HepG2 (cell line): ENCODE measurements around the gene UACA. TPM values are rescaled to one million over a fixed set of nuclear protein-coding genes. Genes with fewer than 3 reads are reported as not detected.

Experiments
- ATAC-seq: fragments of 200-7000 bp; cut with Tn5 transposase; 3 replicates; pipeline ENCODE4 v1.9.1; 2020; ENCODE audit warnings: mild to moderate bottlenecking, moderate library complexity
- BruUV-seq: library from RNA; stranded (reverse); fragments of 400-500 nt; replicated peaks from 2 replicates; lab custom pipeline; 2021; lab: Mats Ljungman, UMichigan
- CTCF ChIA-PET: fragments of 300-600 bp; formaldehyde crosslinking; extraction: SDS; loops from one replicate; lab custom pipeline; 2021; ENCODE audit warnings: low total read pairs, inconsistent platforms, low intra/inter-chr PET ratio; lab: Yijun Ruan, JAX
- POLR2A ChIA-PET: fragments of 350-600 bp; sonication (Branson Sonifier 250); formaldehyde crosslinking; loops from one replicate; lab custom pipeline; 2020; ENCODE audit warnings: antibody characterized with exemption, inconsistent platforms; lab: Yijun Ruan, JAX
- DNase-seq: peaks from one replicate; pipeline ENCODE4 v3.0.0-alpha.2; 2015; ENCODE audit warnings: low spot score
- FAIRE-seq: peaks from 3 replicates; lab custom pipeline; 2011; peaks lifted over from hg19 to GRCh38; lab: Jason Lieb, UNC
- H2AFZ ChIP-seq: one replicate; pipeline ENCODE4 v1.6.1; 2011; ENCODE audit warnings: low read length, inconsistent platforms
- H3K27ac ChIP-seq: fragments of 300-600 bp; 3 replicates; pipeline ENCODE4 v1.8.0; 2011; ENCODE audit warnings: mixed run types, mild to moderate bottlenecking, mixed read lengths, low read length, inconsistent platforms; ENCODE audit not compliant: insufficient read depth; ENCODE audit errors: extremely low read length
- H3K27me3 ChIP-seq, 2 experiments: fragments of 200-600 bp in 1 of 2; 2 replicates in 1 of 2; 3 replicates in 1 of 2; pipeline versions ENCODE4 v1.6.0 to v1.8.0; 2011; ENCODE audit warnings: low read length in 2 of 2, mild to moderate bottlenecking in 2 of 2, moderate library complexity in 2 of 2, inconsistent platforms in 1 of 2; ENCODE audit not compliant: insufficient read depth in 2 of 2, control insufficient read depth in 1 of 2
- H3K36me3 ChIP-seq, 2 experiments: fragments of 200-600 bp in 1 of 2; replicated peaks in 1 of 2; 2 replicates in 1 of 2; 3 replicates in 1 of 2; pipeline versions ENCODE4 v1.5.1 to v1.8.0; 2011; ENCODE audit warnings: low read length in 2 of 2, inconsistent platforms in 1 of 2; ENCODE audit not compliant: insufficient read depth in 2 of 2, control insufficient read depth in 1 of 2
- H3K4me1 ChIP-seq: 2 replicates; pipeline ENCODE4 v1.5.1; 2012; ENCODE audit warnings: low read length, inconsistent platforms; ENCODE audit not compliant: insufficient read depth
- H3K4me2 ChIP-seq: 2 replicates; pipeline ENCODE4 v1.6.0; 2011; ENCODE audit warnings: low read depth, low read length, inconsistent platforms
- H3K4me3 ChIP-seq, 3 experiments: fragments of 200-600 bp in 1 of 3; sonication (generic), shearing (Covaris generic) in 1 of 3; replicated peaks in 1 of 3; 2 replicates each; pipeline ENCODE4 v1.5.1; 2011 to 2016; ENCODE audit warnings: low read length in 3 of 3, inconsistent platforms in 2 of 3, low read depth in 2 of 3, mild to moderate bottlenecking in 2 of 3, control low read depth in 1 of 3, mixed read lengths in 1 of 3; ENCODE audit not compliant: insufficient read depth in 1 of 3
- H3K79me2 ChIP-seq: one replicate; pipeline ENCODE4 v1.6.1; 2011; ENCODE audit warnings: low read length, inconsistent platforms; ENCODE audit not compliant: insufficient read depth
- H3K9ac ChIP-seq: 2 replicates; pipeline ENCODE4 v1.6.0; 2011; ENCODE audit warnings: mild to moderate bottlenecking, low read depth, low read length, inconsistent platforms; ENCODE audit not compliant: insufficient read depth
- H3K9me3 ChIP-seq: 2 replicates; pipeline ENCODE4 v1.5.1; 2012; ENCODE audit warnings: mild to moderate bottlenecking, low read length
- H4K20me1 ChIP-seq: 2 replicates; pipeline ENCODE4 v1.6.0; 2011; ENCODE audit warnings: inconsistent platforms, mild to moderate bottlenecking, low read length, moderate library complexity; ENCODE audit not compliant: insufficient read depth
- FOXC1 ChIP-seq: sonication (generic); formaldehyde crosslinking; IDR thresholded peaks from 2 replicates; pipeline ENCODE4 v1.8.0; 2022; ENCODE audit warnings: mild to moderate bottlenecking, missing genetic modification reagents, borderline replicate concordance
- NR3C1 ChIP-seq: sonication (generic); formaldehyde crosslinking; IDR thresholded peaks from 2 replicates; pipeline ENCODE4 v1.4.0; 2020; ENCODE audit warnings: missing genetic modification reagents
- ZNF34 ChIP-seq: sonication (generic); formaldehyde crosslinking; IDR thresholded peaks from 2 replicates; pipeline ENCODE4 v1.4.0; 2020; ENCODE audit warnings: mild to moderate bottlenecking, missing genetic modification reagents, borderline replicate concordance
- WGBS: methylation state at CpG from one replicate; pipeline ENCODE4 v1.1.6; 2017; ENCODE audit warnings: low lambda C conversion rate; 5-methylcytosine and 5-hydroxymethylcytosine counted together
- in situ Hi-C: cut with HindIII; loops from 2 replicates; pipeline ENCODE4 v1.10.0; 2017; ENCODE audit warnings: low pct_unique_long_range_greater_than_20kb; ENCODE audit not compliant: extremely low pct_ligation_motif_present
- intact Hi-C: fragments of 100-400 bp; cut with micrococcal nuclease; formaldehyde crosslinking; loops from one replicate; pipeline ENCODE4 v1.10.0; 2022; ENCODE audit not compliant: unreplicated experiment
- polyA plus RNA-seq, 8 experiments: library from polyadenylated mRNA; depleted of rRNA in 3 of 8; stranded (reverse) in 7 of 8; unstranded in 1 of 8; fragments of >200 nt; fragmentation: Illumina TruSeq in 4 of 8; extraction: Trizol in 4 of 8; gene quantifications; 2 replicates each; pipeline versions ENCODE4 v1.2.1 to v1.2.3, GENCODE V29; 2011 to 2016; ENCODE audit warnings: low read depth in 4 of 8, missing spikeins in 1 of 8, mixed read lengths in 1 of 8; ENCODE audit not compliant: insufficient read depth in 1 of 8
- total RNA-seq, 5 experiments: library from RNA; depleted of rRNA; stranded (reverse); fragments of >200 nt; fragmentation: Illumina TruSeq; extraction: Trizol; gene quantifications; 2 replicates each; pipeline ENCODE4 v1.2.3, GENCODE V29; 2016; ENCODE audit warnings: low read depth in 1 of 5

Gene UACA
- total and polyA plus RNA-seq, 2 of the 13 experiments (the other 11 are each of a cell fraction or from before 2014, with no cell fraction given), result 17.8 to 39.2 TPM

GRCh38 chr15:70777170-70777926 is 14.0 kb upstream of the UACA start:
- in situ Hi-C loops (no loop called here), intact Hi-C loops (no loop called here)
- H3K36me3 ChIP-seq, result no peaks in the 10 kb centered on the region
- H3K27ac ChIP-seq, result no peak overlapping the region
- ATAC-seq (no peak), DNase-seq (no peak), FAIRE-seq (no peak)
- H3K79me2 ChIP-seq, result no peaks in the 10 kb centered on the region
- H3K27me3 ChIP-seq, result no peaks in the 10 kb centered on the region; a peak in 1 of 5 replicates
- H2AFZ ChIP-seq, result no peak overlapping the region
- H3K4me1 ChIP-seq, result no peaks in the 10 kb centered on the region
- H3K4me2 ChIP-seq, result no peak overlapping the region
- H3K9me3 ChIP-seq, result no peaks in the 10 kb centered on the region
- WGBS, result 37% methylated on average over 7 of the region's 7 CpGs
- H3K9ac ChIP-seq, result no peak overlapping the region
- H3K4me3 ChIP-seq, result no peak overlapping the region
- TF ChIP-seq FOXC1 (CRISPR knock-in tag) (no peak), ZNF34 (CRISPR knock-in tag) (no peak)
- BruUV-seq, result no TSS peak
- H4K20me1 ChIP-seq, result no peaks in the 10 kb centered on the region
- CTCF ChIA-PET, result no interaction called here
- POLR2A ChIA-PET, result interaction anchor here (0.9 kb wide), 1 partner anchor 14 kb away, joined by 3 read pairs; the partner anchor contains the start of gene UACA

- Histone ChIP-seq H3K27ac (no peak overlapping the region), H3K4me3 (no peak overlapping the region), H3K27me3 (peaks cover 0 to 3% of the 10 kb centered on the region in 2 experiments; a peak in 1 of 5 replicates), H3K79me2 (no peaks in the 10 kb centered on the region), H3K9me3 (no peaks in the 10 kb centered on the region), H3K9ac (no peak overlapping the region), H2AFZ (no peak overlapping the region), H3K36me3 (no peaks in the 10 kb centered on the region), H3K4me2 (no peak overlapping the region), H4K20me1 (no peaks in the 10 kb centered on the region), H3K4me1 (no peaks in the 10 kb centered on the region)
- CTCF ChIA-PET, result no interaction called here
- POLR2A ChIA-PET, result no interaction called here
- in situ Hi-C loops, result no loop called here
- DNase-seq (no peak), ATAC-seq (no peak), FAIRE-seq (no peak)
- 45% methylated on average over 2 of the region's 2 CpGs for WGBS
- intact Hi-C loops, result no loop called here
- no peak for TF ChIP-seq NR3C1 (CRISPR knock-in tag)
- BruUV-seq, result no TSS peak
Measured at GRCh38 chr15:70775160-70775559, 11.8 kb upstream of the UACA start.
